Measurements from ENCODE around the gene RALGAPA2.

DNA sequence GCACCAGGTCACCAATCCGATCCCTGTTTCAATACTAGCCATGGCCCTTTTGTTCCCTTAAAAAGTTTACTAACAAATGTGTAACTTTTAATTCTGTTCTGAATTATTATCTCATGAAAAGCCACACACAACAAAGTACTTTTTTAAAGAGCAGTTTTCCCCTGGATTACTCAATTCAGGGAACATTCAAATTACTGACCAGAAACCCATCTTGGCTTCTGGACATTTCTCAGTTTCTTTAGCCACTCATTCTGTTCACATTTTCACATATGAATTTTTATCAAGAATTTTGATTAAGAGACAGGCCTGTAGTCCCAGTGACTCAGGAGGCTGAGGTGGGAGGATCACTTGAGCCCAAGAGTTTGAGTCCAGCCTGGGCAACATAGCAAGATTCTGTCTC is 297.1 kb downstream of the RALGAPA2 start:
- TF ChIP-seq, protein P1, sequence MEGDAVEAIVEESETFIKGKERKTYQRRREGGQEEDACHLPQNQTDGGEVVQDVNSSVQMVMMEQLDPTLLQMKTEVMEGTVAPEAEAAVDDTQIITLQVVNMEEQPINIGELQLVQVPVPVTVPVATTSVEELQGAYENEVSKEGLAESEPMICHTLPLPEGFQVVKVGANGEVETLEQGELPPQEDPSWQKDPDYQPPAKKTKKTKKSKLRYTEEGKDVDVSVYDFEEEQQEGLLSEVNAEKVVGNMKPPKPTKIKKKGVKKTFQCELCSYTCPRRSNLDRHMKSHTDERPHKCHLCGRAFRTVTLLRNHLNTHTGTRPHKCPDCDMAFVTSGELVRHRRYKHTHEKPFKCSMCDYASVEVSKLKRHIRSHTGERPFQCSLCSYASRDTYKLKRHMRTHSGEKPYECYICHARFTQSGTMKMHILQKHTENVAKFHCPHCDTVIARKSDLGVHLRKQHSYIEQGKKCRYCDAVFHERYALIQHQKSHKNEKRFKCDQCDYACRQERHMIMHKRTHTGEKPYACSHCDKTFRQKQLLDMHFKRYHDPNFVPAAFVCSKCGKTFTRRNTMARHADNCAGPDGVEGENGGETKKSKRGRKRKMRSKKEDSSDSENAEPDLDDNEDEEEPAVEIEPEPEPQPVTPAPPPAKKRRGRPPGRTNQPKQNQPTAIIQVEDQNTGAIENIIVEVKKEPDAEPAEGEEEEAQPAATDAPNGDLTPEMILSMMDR (IDR thresholded peaks at IDR 0.05) = no peak
- TF ChIP-seq ZFX (IDR thresholded peaks at IDR 0.05; ENCODE audit: borderline replicate concordance) = no peak
